ENCODE measurements around the gene PRDM15.

GRCh38 chr21:41802198-41802584 is 77.0 kb downstream of the PRDM15 start:
- TF ChIP-seq CTCF (IDR thresholded peaks at IDR 0.05) (no peak), EP300 (IDR thresholded peaks at IDR 0.05) (no peak)

Measured in tibial nerve (tissue), 4 donors.